K562 (cell line): ENCODE data around the gene SRRM4. TPM values are rescaled to one million over a fixed set of nuclear protein-coding genes. Genes with fewer than 3 reads are reported as not detected.

Source experiments
- BCLAF1 ChIP-seq, 2 experiments: fragments of 450-650 bp in 1 of 2; IDR thresholded peaks; 2 replicates each; pipeline ENCODE4 v1.6.1; 2011 to 2017; ENCODE audit warnings: low read depth in 2 of 2, antibody characterized with exemption in 1 of 2, borderline replicate concordance in 1 of 2, low read length in 1 of 2, mild to moderate bottlenecking in 1 of 2, mixed read lengths in 1 of 2; ENCODE audit not compliant: control insufficient read depth in 1 of 2
- ELF2 ChIP-seq: fragments of 250-450 bp; sonication (Bioruptor Pico); IDR thresholded peaks from 2 replicates; pipeline ENCODE4 v1.5.0; 2021; ENCODE audit warnings: mild to moderate bottlenecking
- IRF9 ChIP-seq: fragments of 450-650 bp; IDR thresholded peaks from 2 replicates; pipeline ENCODE4 v1.6.1; 2016; ENCODE audit warnings: missing biosample characterization, missing genetic modification characterization
- MAX ChIP-seq: sonication (generic); formaldehyde crosslinking; IDR thresholded peaks from 2 replicates; pipeline ENCODE4 v1.9.0; 2022; ENCODE audit warnings: mild to moderate bottlenecking, missing genetic modification reagents
- MCM7 ChIP-seq, 2 experiments: fragments of 450-650 bp; IDR thresholded peaks; 2 replicates each; pipeline ENCODE4 v1.6.1; 2016 to 2018
- MEIS2 ChIP-seq: fragments of 450-650 bp; IDR thresholded peaks from 2 replicates; pipeline ENCODE4 v1.6.1; 2014; ENCODE audit warnings: mild to moderate bottlenecking; ENCODE audit not compliant: partially characterized antibody
- NR4A1 ChIP-seq, 2 experiments: fragments of 250-450 bp in 1 of 2; fragments of 450-650 bp in 1 of 2; sonication (Bioruptor Pico) in 1 of 2; IDR thresholded peaks; 2 replicates each; pipeline versions ENCODE4 v1.4.0 to v1.6.1; 2016 to 2020; ENCODE audit warnings: mild to moderate bottlenecking in 2 of 2, missing compliant biosample characterization in 1 of 2, missing genetic modification characterization in 1 of 2, moderate library complexity in 1 of 2
- PBX2 ChIP-seq, 2 experiments: IDR thresholded peaks in 1 of 2; conservative IDR thresholded peaks in 1 of 2; 2 replicates each; pipeline ENCODE4 v1.6.1; 2016; ENCODE audit warnings: low read depth in 2 of 2, mild to moderate bottlenecking in 1 of 2, missing compliant biosample characterization in 1 of 2, missing genetic modification characterization in 1 of 2, moderate library complexity in 1 of 2
- SRSF1 ChIP-seq: fragments of 200-400 bp; formaldehyde crosslinking; IDR thresholded peaks from 2 replicates; pipeline ENCODE4 v1.6.1; 2017; ENCODE audit warnings: mild to moderate bottlenecking, low read depth, low read length, moderate library complexity
- THRA ChIP-seq: fragments of 450-650 bp; IDR thresholded peaks from 2 replicates; pipeline ENCODE4 v1.6.1; 2017; ENCODE audit warnings: mild to moderate bottlenecking, moderate library complexity
- ZBTB7A ChIP-seq: IDR thresholded peaks from 2 replicates; pipeline ENCODE4 v1.6.1; 2011; ENCODE audit warnings: low read depth, mild to moderate bottlenecking, low read length, moderate library complexity, borderline replicate concordance; ENCODE audit not compliant: control insufficient read depth
- ZNF121 ChIP-seq: sonication (generic); formaldehyde crosslinking; conservative IDR thresholded peaks from 2 replicates; pipeline ENCODE4 v1.8.0; 2022; ENCODE audit warnings: missing genetic modification reagents
- ZNF146 ChIP-seq: IDR thresholded peaks from one replicate; pipeline ENCODE4 v1.6.1; 2018; ENCODE audit warnings: missing compliant biosample characterization; ENCODE audit not compliant: unreplicated experiment
- polyA plus RNA-seq, 8 experiments: library from polyadenylated mRNA; depleted of rRNA in 4 of 8; stranded (reverse) in 5 of 8; unstranded in 3 of 8; fragments of >200 nt; fragmentation: Nextera tagmentation in 2 of 8; fragmentation: Illumina TruSeq in 1 of 8; extraction: Ambion mirVana in 2 of 8; extraction: Trizol in 1 of 8; gene quantifications; 2 replicates each; pipeline versions ENCODE4 v1.2.1 to v1.2.3, GENCODE V29; 2011 to 2014; ENCODE audit warnings: inconsistent platforms in 1 of 8, missing spikeins in 1 of 8
- total RNA-seq, 7 experiments: library from RNA; depleted of rRNA in 6 of 7; stranded (reverse); fragments of >200 nt in 6 of 7; fragmentation: Illumina TruSeq in 2 of 7; extraction: Trizol in 2 of 7; gene quantifications; 2 replicates each; pipeline versions ENCODE4 v1.2.1 to v1.2.3, GENCODE V29; 2011 to 2021; ENCODE audit warnings: low replicate concordance in 1 of 7

The SRRM4 gene
- total and polyA plus RNA-seq, 9 of the 15 experiments (the other 6 are each of a cell fraction or from before 2014, with no cell fraction given) = not detected

GRCh38 chr12:119179335-119180021, 198.1 kb downstream of the SRRM4 start (continued):
- TF ChIP-seq IRF9 (tag) (no peak), PBX2 (CRISPR knock-in tag; IDR thresholded peaks at IDR 0.05; ENCODE audit: low read depth) (no peak), PBX2 (tag; conservative IDR thresholded peaks at IDR 0.05; ENCODE audit: low read depth) (peak; percentile 42; the same call in 1 of the 2 replicates), MAX (CRISPR knock-in tag) (no peak), ZNF146 (no peak), MCM7 (IDR thresholded peaks at IDR 0.05) (no peak), NR4A1 (CRISPR knock-in tag; IDR thresholded peaks at IDR 0.05) (no peak), NR4A1 (tag; IDR thresholded peaks at IDR 0.05) (no peak), MEIS2 (peak; percentile 55), THRA (no peak), SRSF1 (no peak), ZNF121 (CRISPR knock-in tag) (no peak), ELF2 (CRISPR knock-in tag) (no peak), ZBTB7A (no peak), BCLAF1 (IDR thresholded peaks at IDR 0.05; ENCODE audit: borderline replicate concordance in 1 of 2, control insufficient read depth in 1 of 2, low read depth in 2 of 2, low read length in 1 of 2) (no peak)
